Aorta (tissue), 5 donors: ENCODE measurements around the gene IL23A. TPM values are rescaled to one million over a fixed set of nuclear protein-coding genes. Genes with fewer than 3 reads are reported as not detected.
A peak's percentile ranks its signal among the peaks of the same experiment; 100 is the strongest.

Experiments used
- ATAC-seq: fragments of 200-7000 bp; cut with Tn5 transposase; one replicate; pipeline ENCODE4 v1.9.1; 2022; ENCODE audit warnings: moderate library complexity; ENCODE audit not compliant: low FRiP score
- DNase-seq, 2 donors: peaks; one replicate each; pipeline ENCODE4 v3.0.0-alpha.2; 2020
- H3K27ac ChIP-seq, 2 donors: one replicate each; pipeline ENCODE4 v1.5.1; 2013; ENCODE audit warnings: low read length in 2 of 2, mild to moderate bottlenecking in 2 of 2, moderate library complexity in 2 of 2, control low read depth in 1 of 2, inconsistent platforms in 1 of 2, low read depth in 1 of 2
- H3K27me3 ChIP-seq, 2 donors: one replicate each; pipeline ENCODE4 v1.6.1; 2013; ENCODE audit warnings: control low read depth in 1 of 2, low read length in 1 of 2, mild to moderate bottlenecking in 1 of 2, moderate library complexity in 1 of 2; ENCODE audit not compliant: insufficient read depth in 2 of 2, control insufficient read depth in 1 of 2
- H3K36me3 ChIP-seq, 2 donors: one replicate each; pipeline ENCODE4 v1.6.1; 2013; ENCODE audit warnings: control low read depth in 1 of 2, low read length in 1 of 2, mild to moderate bottlenecking in 1 of 2; ENCODE audit not compliant: insufficient read depth in 2 of 2, control insufficient read depth in 1 of 2
- H3K4me1 ChIP-seq, 2 donors: one replicate each; pipeline ENCODE4 v1.6.1; 2013; ENCODE audit warnings: low read length in 2 of 2, control low read depth in 1 of 2, mild to moderate bottlenecking in 1 of 2, moderate library complexity in 1 of 2; ENCODE audit not compliant: insufficient read depth in 2 of 2, control insufficient read depth in 1 of 2
- H3K4me3 ChIP-seq, 2 donors: one replicate each; pipeline ENCODE4 v1.5.1; 2013; ENCODE audit warnings: low read length in 2 of 2, control low read depth in 1 of 2, mild to moderate bottlenecking in 1 of 2
- H3K9me3 ChIP-seq: one replicate; pipeline ENCODE4 v1.6.1; 2013; ENCODE audit warnings: mild to moderate bottlenecking, low read length; ENCODE audit not compliant: control insufficient read depth
- WGBS, 2 donors: extraction: QIAGEN DNeasy Blood & Tissue Kit; methylation state at CpG; one replicate each; pipeline ENCODE4 v1.1.7; 2013; 5-methylcytosine and 5-hydroxymethylcytosine counted together
- intact Hi-C, 2 donors: fragments of 100-400 bp; cut with DNase I; formaldehyde crosslinking; loops; one replicate each; pipeline versions ENCODE4 v1.14.2 to v1.15.0; 2022
- polyA plus RNA-seq, 2 donors: library from polyadenylated mRNA; stranded (reverse); fragments of 200-250 nt; gene quantifications; one replicate each; pipeline ENCODE4 v1.2.3, GENCODE V29; 2013
- total RNA-seq, 2 donors: library from RNA; stranded (reverse); fragmentation: NEBNext Ultra II Directional; extraction: Animal tissue kit (Norgen Biotek cat#: 25700); gene quantifications; one replicate each; pipeline ENCODE4 v1.2.1, GENCODE V29; 2021
- donor health status: healthy with polysubstance abuse.
- donor health status: Bipolar disorder and iron deficiency.
- donor health status: DM: no; HTN: no; CAD: no.
- donor health status: DM: no; HTN: no; CAD: no.
- donor health status: DM: yes; HTN: yes; CAD: no.

The IL23A gene
- total and polyA plus RNA-seq, 4 donors, result 0.52 TPM; not detected in 3

- Histone ChIP-seq H3K4me1 (peaks cover 0 to 1% of the 10 kb centered on the region in 2 donors), H3K9me3 (no peaks in the 10 kb centered on the region), H3K27ac (peak overlapping the region; percentile 62 to 95), H3K36me3 (peaks cover 0 to 2% of the 10 kb centered on the region in 2 donors), H3K4me3 (peak overlapping the region; percentile 20 to 54), H3K27me3 (no peaks in the 10 kb centered on the region)
- DNase-seq (peak in 1 of 2 donors; percentile 76), ATAC-seq (peak; percentile 61)
- intact Hi-C loops, result loop anchor here in 1 of 2 donors (2.0 kb wide), 2 partner anchors 14 to 76 kb away; partner anchors contain the start of genes CNPY2 and NABP2
- 23 to 29% methylated on average over 21 of the region's 21 CpGs for WGBS, 2 donors
Measured at GRCh38 chr12:56300644-56301464, 37.8 kb upstream of the IL23A start.

GRCh38 chr12:56304276-56304675 lies 34.4 kb upstream of the IL23A start:
- WGBS, 2 donors, result 92 to 94% methylated on average over 3 of the region's 3 CpGs
- Histone ChIP-seq H3K4me1 (no peaks in the 10 kb centered on the region), H3K27ac (no peak overlapping the region), H3K27me3 (no peaks in the 10 kb centered on the region), H3K9me3 (no peaks in the 10 kb centered on the region), H3K36me3 (peaks cover 0 to 2% of the 10 kb centered on the region in 2 donors), H3K4me3 (no peak overlapping the region)
- intact Hi-C loops, result no loop called here
- DNase-seq (no peak), ATAC-seq (no peak)

- ATAC-seq, result no peak
- Histone ChIP-seq H3K27me3 (no peaks in the 10 kb centered on the region), H3K4me1 (no peaks in the 10 kb centered on the region), H3K9me3 (no peaks in the 10 kb centered on the region), H3K4me3 (no peak overlapping the region), H3K27ac (no peak overlapping the region), H3K36me3 (peaks cover 2 to 6% of the 10 kb centered on the region in 2 donors)
- DNase-seq, result no peak
- intact Hi-C loops, result no loop called here
- WGBS, 2 donors, result 88 to 89% methylated on average over 8 of the region's 8 CpGs
Measured at GRCh38 chr12:56304872-56305590, 33.7 kb upstream of the IL23A start.

GRCh38 chr12:56307221-56307965 lies 31.3 kb upstream of the IL23A start:
- no peak for DNase-seq
- peaks cover 2 to 6% of the 10 kb centered on the region in 2 donors for H3K36me3 ChIP-seq
- 91 to 92% methylated on average over 7 of the region's 7 CpGs for WGBS, 2 donors

GRCh38 chr12:56308714-56309113 lies 30.0 kb upstream of the IL23A start:
- no peaks in the 10 kb centered on the region for H3K27me3 ChIP-seq
- DNase-seq (no peak), ATAC-seq (no peak)
- intact Hi-C loops, result no loop called here
- no peaks in the 10 kb centered on the region for H3K4me1 ChIP-seq
- no peak overlapping the region for H3K27ac ChIP-seq
- H3K9me3 ChIP-seq, result no peaks in the 10 kb centered on the region
- no peak overlapping the region for H3K4me3 ChIP-seq
- WGBS, 2 donors, result 83 to 85% methylated on average over 3 of the region's 3 CpGs
- H3K36me3 ChIP-seq, result peaks cover 2 to 6% of the 10 kb centered on the region in 2 donors

More at GRCh38 chr12:56307221-56307965, 31.3 kb upstream of the IL23A start:
- Histone ChIP-seq H3K9me3 (no peaks in the 10 kb centered on the region), H3K27ac (no peak overlapping the region), H3K4me1 (no peaks in the 10 kb centered on the region), H3K4me3 (no peak overlapping the region), H3K27me3 (no peaks in the 10 kb centered on the region)
- intact Hi-C loops, result no loop called here
- ATAC-seq, result no peak

GRCh38 chr12:56311003-56311402 lies 27.7 kb upstream of the IL23A start:
- Histone ChIP-seq H3K27ac (no peak overlapping the region), H3K27me3 (no peaks in the 10 kb centered on the region), H3K36me3 (peaks cover 2 to 4% of the 10 kb centered on the region in 2 donors), H3K4me3 (no peak overlapping the region), H3K4me1 (no peaks in the 10 kb centered on the region), H3K9me3 (no peaks in the 10 kb centered on the region)
- ATAC-seq (no peak), DNase-seq (no peak)
- intact Hi-C loops, result loop anchor here in 1 of 2 donors (10.0 kb wide), 1 partner anchor 154 kb away; the partner anchor contains the start of gene SPRYD4
- WGBS, 2 donors, result 91 to 92% methylated on average over 12 of the region's 12 CpGs

- Histone ChIP-seq H3K9me3 (no peaks in the 10 kb centered on the region), H3K27me3 (no peaks in the 10 kb centered on the region), H3K36me3 (peaks cover 0 to 2% of the 10 kb centered on the region in 2 donors), H3K27ac (peak overlapping the region in 1 of 2 donors; percentile 30), H3K4me1 (no peaks in the 10 kb centered on the region), H3K4me3 (peak overlapping the region; percentile 53 to 63)
- WGBS, 2 donors, result 1% methylated on average over 11 of the region's 11 CpGs
- ATAC-seq (no peak), DNase-seq (no peak)
- intact Hi-C loops, result loop anchor here in 1 of 2 donors (2.0 to 10.0 kb wide), 2 partner anchors 14 to 150 kb away; partner anchors contain the start of genes CS and SPRYD4
Measured at GRCh38 chr12:56315249-56315621, 23.4 kb upstream of the IL23A start.
